Neural cell (in vitro differentiated cells): Measurements from ENCODE around the gene ATP13A1. TPM values are rescaled to one million over a fixed set of nuclear protein-coding genes. Genes with fewer than 3 reads are reported as not detected.
"Not testable (repeated sequence)": the region's sequence is repeated elsewhere in the genome, so short reads cannot be mapped to it uniquely, and the experiment has no call there.

ENCODE experiments used
- H2AFZ ChIP-seq: fragments of 200-600, 300-800 bp; sonication (generic), shearing (Covaris generic); 2 replicates; pipeline ENCODE4 v1.6.0; 2014; ENCODE audit warnings: low read depth, mild to moderate bottlenecking, antibody characterized with exemption, low read length, moderate library complexity
- H3F3A ChIP-seq: fragments of 200-600 bp; shearing (Covaris generic); 2 replicates; pipeline ENCODE4 v1.6.1; 2016; ENCODE audit warnings: mild to moderate bottlenecking, moderate library complexity, mixed read lengths, antibody characterized with exemption, low read length; ENCODE audit not compliant: insufficient read depth, poor library complexity, severe bottlenecking
- H3K27ac ChIP-seq: fragments of 200-600, 300-800 bp; sonication (generic), shearing (Covaris generic); 2 replicates; pipeline ENCODE4 v1.5.1; 2014; ENCODE audit warnings: mild to moderate bottlenecking, low read length, moderate library complexity
- H3K27me3 ChIP-seq: fragments of 300-800, 200-600 bp; sonication (generic), shearing (Covaris generic); 2 replicates; pipeline ENCODE4 v1.6.0; 2014; ENCODE audit warnings: mild to moderate bottlenecking, low read depth, low read length, moderate library complexity; ENCODE audit not compliant: insufficient read depth
- H3K36me3 ChIP-seq: fragments of 300-800, 200-600 bp; sonication (generic), shearing (Covaris generic); 2 replicates; pipeline ENCODE4 v1.5.1; 2014; ENCODE audit warnings: mild to moderate bottlenecking, antibody characterized with exemption, low read length, moderate library complexity; ENCODE audit not compliant: insufficient read depth
- H3K4me2 ChIP-seq: fragments of 300-800, 200-600 bp; sonication (generic), shearing (Covaris generic); 2 replicates; pipeline ENCODE4 v1.6.0; 2014; ENCODE audit warnings: mild to moderate bottlenecking, low read length
- H3K4me3 ChIP-seq: fragments of 300-800, 200-600 bp; sonication (generic), shearing (Covaris generic); 2 replicates; pipeline ENCODE4 v1.5.1; 2014; ENCODE audit warnings: mild to moderate bottlenecking, low read length, moderate library complexity
- H3K79me2 ChIP-seq: fragments of 200-600 bp; shearing (Covaris generic); replicated peaks from 2 replicates; pipeline ENCODE4 v1.6.0; 2014; ENCODE audit warnings: mild to moderate bottlenecking, low read length, moderate library complexity; ENCODE audit not compliant: insufficient read depth
- H3K9ac ChIP-seq: fragments of 300-800, 200-600 bp; sonication (generic), shearing (Covaris generic); 2 replicates; pipeline ENCODE4 v1.6.1; 2016; ENCODE audit warnings: mild to moderate bottlenecking, low read length, mixed read lengths
- H3K9me2 ChIP-seq: fragments of 200-600 bp; shearing (Covaris generic); 2 replicates; pipeline ENCODE4 v1.6.1; 2016; ENCODE audit warnings: mild to moderate bottlenecking, low read length, mixed read lengths; ENCODE audit not compliant: insufficient read depth
- H3K9me3 ChIP-seq: fragments of 200-600, 300-800 bp; sonication (generic), shearing (Covaris generic); 2 replicates; pipeline ENCODE4 v1.6.1; 2016; ENCODE audit warnings: mild to moderate bottlenecking, mixed run types, low read length, moderate library complexity, mixed read lengths
- H4K20me1 ChIP-seq: fragments of 200-600 bp; shearing (Covaris generic); 2 replicates; pipeline ENCODE4 v1.6.1; 2016; ENCODE audit warnings: mild to moderate bottlenecking, mixed run types; ENCODE audit not compliant: insufficient read depth
- EP300 ChIP-seq: fragments of 450-650 bp; conservative IDR thresholded peaks from 2 replicates; pipeline ENCODE4 v1.6.1; 2014; ENCODE audit warnings: antibody characterized with exemption, mild to moderate bottlenecking, moderate library complexity; ENCODE audit not compliant: poor library complexity, severe bottlenecking
- EZH2 ChIP-seq: fragments of 200-600, 300-800 bp; shearing (Covaris generic), sonication (generic); IDR thresholded peaks from 2 replicates; pipeline ENCODE4 v1.6.1; 2014; ENCODE audit warnings: antibody characterized with exemption, low read length, borderline replicate concordance, mild to moderate bottlenecking; ENCODE audit not compliant: insufficient read depth, poor library complexity, severe bottlenecking
- MXI1 ChIP-seq: fragments of 450-650 bp; conservative IDR thresholded peaks from 2 replicates; pipeline ENCODE4 v1.6.1; 2014; ENCODE audit warnings: antibody characterized with exemption, mild to moderate bottlenecking; ENCODE audit not compliant: poor library complexity, severe bottlenecking
- POLR2AphosphoS5 ChIP-seq: IDR thresholded peaks from 2 replicates; pipeline ENCODE4 v1.6.1; 2012
- RAD21 ChIP-seq: fragments of 450-650 bp; conservative IDR thresholded peaks from 2 replicates; pipeline ENCODE4 v1.6.1; 2014; ENCODE audit warnings: antibody characterized with exemption, mild to moderate bottlenecking, moderate library complexity
- REST ChIP-seq: IDR thresholded peaks from 2 replicates; pipeline ENCODE4 v1.6.1; 2012; ENCODE audit warnings: borderline replicate concordance
- SMC3 ChIP-seq: fragments of 450-650 bp; conservative IDR thresholded peaks from 2 replicates; pipeline ENCODE4 v1.6.1; 2014; ENCODE audit warnings: antibody characterized with exemption, mild to moderate bottlenecking, moderate library complexity; ENCODE audit not compliant: poor library complexity
- TAF1 ChIP-seq: IDR thresholded peaks from 2 replicates; pipeline ENCODE4 v1.6.1; 2012; ENCODE audit warnings: low read depth
- polyA plus RNA-seq: library from polyadenylated mRNA; depleted of rRNA; stranded (reverse); fragments of >200 nt; gene quantifications from 2 replicates; pipeline ENCODE4 v1.2.3, GENCODE V29; 2014
- TF ChIP-seq, protein P1 (sequence below): fragments of 450-650 bp; IDR thresholded peaks from 2 replicates; pipeline ENCODE4 v1.5.1; 2014; ENCODE audit warnings: antibody characterized with exemption, mild to moderate bottlenecking, moderate library complexity; ENCODE audit not compliant: poor library complexity, severe bottlenecking

ATP13A1 gene
- polyA plus RNA-seq, 1 donor from 2014 or later: 63.5 TPM

DNA sequence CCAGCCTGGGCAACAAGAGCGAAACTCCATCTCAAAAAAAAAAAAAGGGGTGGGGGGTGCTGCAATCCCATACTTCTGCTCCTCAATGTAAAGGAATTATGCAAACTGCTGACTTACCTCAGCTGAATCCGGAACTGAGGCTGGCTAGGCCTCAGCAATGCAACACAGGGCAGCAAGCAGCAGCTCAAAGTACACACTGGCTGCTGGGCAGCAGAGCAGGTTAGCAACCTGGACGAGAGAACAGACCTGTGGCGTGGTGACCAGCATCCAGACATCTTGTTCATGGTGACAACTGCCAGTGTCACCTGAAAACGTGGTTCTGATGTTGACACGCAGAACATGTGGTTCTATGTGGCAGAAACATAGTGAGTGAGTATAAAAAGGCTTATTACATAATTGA, 41.4 kb upstream of the ATP13A1 start:
- Histone ChIP-seq H2AFZ (no peak overlapping the region), H3K9me2 (no peaks in the 10 kb centered on the region), H3K36me3 (peaks cover 22% of the 10 kb centered on the region), H3F3A (no peaks in the 10 kb centered on the region), H3K9me3 (peaks cover 32% of the 10 kb centered on the region), H3K27ac (no peak overlapping the region), H3K4me3 (no peak overlapping the region), H3K4me2 (no peak overlapping the region), H4K20me1 (no peaks in the 10 kb centered on the region), H3K9ac (no peak overlapping the region), H3K79me2 (no peaks in the 10 kb centered on the region), H3K27me3 (no peaks in the 10 kb centered on the region)
- TF ChIP-seq RAD21 (no peak), EZH2 (no peak), MXI1 (no peak), SMC3 (no peak), EP300 (no peak), TAF1 (no peak), POLR2AphosphoS5 (no peak), REST (no peak)
- TF ChIP-seq, protein P1, sequence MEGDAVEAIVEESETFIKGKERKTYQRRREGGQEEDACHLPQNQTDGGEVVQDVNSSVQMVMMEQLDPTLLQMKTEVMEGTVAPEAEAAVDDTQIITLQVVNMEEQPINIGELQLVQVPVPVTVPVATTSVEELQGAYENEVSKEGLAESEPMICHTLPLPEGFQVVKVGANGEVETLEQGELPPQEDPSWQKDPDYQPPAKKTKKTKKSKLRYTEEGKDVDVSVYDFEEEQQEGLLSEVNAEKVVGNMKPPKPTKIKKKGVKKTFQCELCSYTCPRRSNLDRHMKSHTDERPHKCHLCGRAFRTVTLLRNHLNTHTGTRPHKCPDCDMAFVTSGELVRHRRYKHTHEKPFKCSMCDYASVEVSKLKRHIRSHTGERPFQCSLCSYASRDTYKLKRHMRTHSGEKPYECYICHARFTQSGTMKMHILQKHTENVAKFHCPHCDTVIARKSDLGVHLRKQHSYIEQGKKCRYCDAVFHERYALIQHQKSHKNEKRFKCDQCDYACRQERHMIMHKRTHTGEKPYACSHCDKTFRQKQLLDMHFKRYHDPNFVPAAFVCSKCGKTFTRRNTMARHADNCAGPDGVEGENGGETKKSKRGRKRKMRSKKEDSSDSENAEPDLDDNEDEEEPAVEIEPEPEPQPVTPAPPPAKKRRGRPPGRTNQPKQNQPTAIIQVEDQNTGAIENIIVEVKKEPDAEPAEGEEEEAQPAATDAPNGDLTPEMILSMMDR: no peak

DNA sequence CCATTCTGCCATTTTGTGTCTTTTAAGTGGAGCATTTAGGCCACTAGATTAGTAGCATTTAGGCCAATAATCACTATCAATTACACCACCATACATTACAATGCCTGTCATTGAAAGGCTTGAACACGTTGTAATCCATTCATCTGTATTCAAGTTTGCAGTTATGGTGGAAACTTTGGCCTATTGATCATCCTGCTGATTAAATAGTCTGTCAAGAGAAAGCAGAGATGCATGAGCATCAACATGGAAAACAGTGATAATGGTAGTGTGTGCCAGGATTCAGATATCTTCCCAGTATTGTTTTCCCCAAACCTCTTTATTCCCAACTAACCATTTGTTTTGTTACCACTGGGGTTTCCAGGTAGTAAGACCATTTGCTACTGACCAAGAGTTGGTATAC, 37.0 kb upstream of the ATP13A1 start:
- H3K27ac ChIP-seq, H3K9me3 ChIP-seq, H2AFZ ChIP-seq, H3K79me2 ChIP-seq, H3K4me3 ChIP-seq, H3K27me3 ChIP-seq, H4K20me1 ChIP-seq, H3F3A ChIP-seq, H3K36me3 ChIP-seq, H3K9ac ChIP-seq, H3K9me2 ChIP-seq, H3K4me2 ChIP-seq: not testable (repeated sequence)

DNA sequence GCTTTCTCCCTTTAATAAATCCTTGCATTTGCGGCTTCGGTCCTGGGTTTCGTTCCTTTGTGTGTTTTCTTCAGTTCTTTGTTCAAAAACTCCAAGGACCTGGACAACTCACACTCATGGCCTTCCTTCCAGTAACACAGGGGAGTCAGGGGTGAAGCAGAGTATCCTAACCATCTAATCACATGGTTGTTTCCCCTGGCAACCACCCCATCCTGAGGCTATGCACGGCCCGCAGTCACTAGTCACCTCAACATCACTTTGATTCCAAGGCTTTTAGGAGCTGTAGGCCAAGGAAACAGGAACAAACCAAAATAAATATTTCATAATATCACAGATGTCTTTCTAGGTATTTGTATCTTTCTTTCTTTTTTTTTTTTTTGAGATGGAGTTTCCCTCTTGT, 34.1 kb upstream of the ATP13A1 start:
- H3K79me2 ChIP-seq: no peaks in the 10 kb centered on the region
- H3K4me3 ChIP-seq: no peak overlapping the region
- no peaks in the 10 kb centered on the region for H3K9me3 ChIP-seq
- H2AFZ ChIP-seq: no peak overlapping the region
- H3K36me3 ChIP-seq: no peaks in the 10 kb centered on the region
- H4K20me1 ChIP-seq: no peaks in the 10 kb centered on the region
- no peak overlapping the region for H3K4me2 ChIP-seq
- no peak overlapping the region for H3K9ac ChIP-seq
- no peaks in the 10 kb centered on the region for H3F3A ChIP-seq
- H3K27ac ChIP-seq: no peak overlapping the region
- TF ChIP-seq TAF1 (no peak), EZH2 (no peak), SMC3 (no peak), REST (no peak), POLR2AphosphoS5 (no peak), RAD21 (no peak), EP300 (no peak), MXI1 (no peak)
- TF ChIP-seq, protein P1: no peak
- no peaks in the 10 kb centered on the region for H3K9me2 ChIP-seq
- no peaks in the 10 kb centered on the region for H3K27me3 ChIP-seq
